ENCODE data around the gene LRRN3.
"Not testable (repeated sequence)": the region's sequence is repeated elsewhere in the genome, so short reads cannot be mapped to it uniquely, and the experiment has no call there.

The LRRN3 gene

DNA sequence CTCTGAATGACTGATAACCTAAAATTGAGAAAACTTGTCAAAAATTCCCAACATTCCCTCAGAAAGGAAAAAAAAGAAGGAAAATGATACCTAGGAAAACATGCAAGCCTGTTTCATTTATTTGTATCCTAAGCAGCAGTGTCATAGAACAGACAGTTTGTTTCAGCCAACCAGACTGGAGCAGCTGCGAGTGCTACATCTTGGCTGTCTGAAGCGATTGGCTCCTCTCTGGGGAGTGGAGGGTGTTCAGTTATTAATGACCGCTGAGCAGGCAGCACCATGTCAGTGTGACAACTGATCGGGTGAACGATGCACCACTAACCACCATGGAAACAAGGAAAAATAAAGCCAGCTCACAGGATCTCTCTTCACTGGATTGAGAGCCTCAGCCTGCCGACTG is at the start of gene LRRN3:
TSS of gene LRRN3 (plus strand) at position 282 of the 400 bp plus-strand sequence. CDS start 31,646 bp downstream, outside the sequence.
- DNase-seq = peak; percentile 20 to 25

DNA sequence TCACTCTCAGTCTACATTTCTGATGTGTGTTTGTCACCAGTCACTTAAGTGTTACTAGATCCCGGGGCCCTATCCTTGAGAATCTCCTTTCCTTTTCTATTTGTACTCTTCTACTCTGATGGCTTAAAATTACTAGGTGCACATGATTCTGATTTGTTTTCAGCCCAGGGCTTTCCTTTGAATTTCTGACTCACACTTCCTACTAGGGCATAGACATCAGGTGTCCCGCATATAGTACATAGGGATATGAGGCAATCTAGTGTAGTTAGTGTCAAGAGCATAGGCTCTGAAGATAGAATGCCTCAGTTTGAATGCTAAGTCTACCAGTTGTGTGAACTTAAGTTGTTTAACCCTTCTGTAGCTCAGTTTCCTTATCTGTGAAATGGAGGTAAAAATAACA is 49.4 kb upstream of the LRRN3 start:
- peak in 1 of 2 donors; percentile 5 for DNase-seq

DNA sequence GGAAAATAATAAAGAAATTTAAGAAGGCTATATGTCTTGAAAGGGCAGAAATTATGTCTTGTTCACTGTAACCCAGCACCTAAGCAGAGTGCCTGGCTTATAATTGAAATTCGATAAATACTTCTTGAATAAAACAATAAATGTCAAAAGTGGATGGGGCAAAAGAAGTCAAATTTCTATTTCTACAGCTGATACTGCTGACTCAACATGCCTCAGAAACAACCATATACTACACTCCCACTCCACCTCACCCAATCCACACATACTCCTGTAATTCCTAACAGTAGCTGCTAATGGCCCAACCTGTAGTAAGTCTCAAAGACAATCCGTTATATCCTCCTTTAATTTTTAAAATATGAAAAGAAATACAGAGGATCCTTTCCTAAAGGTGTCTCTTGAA is 48.1 kb upstream of the LRRN3 start:
- DNase-seq = no peak

DNA sequence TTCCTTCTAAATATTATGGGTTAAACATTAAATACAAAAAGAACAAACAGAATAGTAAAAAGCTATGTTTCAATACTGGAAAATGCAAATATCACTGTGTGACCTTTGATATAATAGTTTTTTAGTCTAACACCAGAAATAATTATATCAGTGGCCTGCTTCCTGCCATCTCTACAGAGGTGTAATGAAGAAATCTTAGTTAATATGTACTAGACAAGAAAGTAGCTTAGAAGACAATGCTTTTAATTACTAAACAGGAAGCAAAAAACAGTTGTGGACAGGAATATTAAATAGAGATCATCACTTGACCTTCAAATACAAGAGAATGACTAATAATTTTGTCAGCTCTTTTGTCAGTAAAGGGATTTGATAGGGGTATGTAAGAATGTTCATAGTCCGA is 47.4 kb upstream of the LRRN3 start:
- no peak for DNase-seq

DNA sequence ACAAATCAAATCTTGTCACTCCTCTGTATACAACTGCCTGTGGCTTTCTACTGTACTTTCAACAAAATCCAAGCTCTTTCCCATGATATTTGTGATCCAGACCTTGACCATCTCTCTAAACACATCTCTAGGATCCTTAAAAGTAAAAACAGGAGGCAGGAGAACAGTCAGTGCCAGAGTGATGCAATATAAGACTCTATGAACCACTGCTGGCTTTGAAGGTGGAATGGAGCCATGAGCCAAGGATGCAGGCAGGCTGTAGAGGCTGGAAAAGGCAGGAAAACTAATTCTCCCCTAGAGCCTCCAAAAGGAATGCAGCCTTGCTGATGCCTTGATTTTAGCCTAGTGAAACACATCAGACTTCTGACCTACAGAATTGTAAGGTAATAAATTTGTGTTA is 45.5 kb upstream of the LRRN3 start:
- no peak for DNase-seq

DNA sequence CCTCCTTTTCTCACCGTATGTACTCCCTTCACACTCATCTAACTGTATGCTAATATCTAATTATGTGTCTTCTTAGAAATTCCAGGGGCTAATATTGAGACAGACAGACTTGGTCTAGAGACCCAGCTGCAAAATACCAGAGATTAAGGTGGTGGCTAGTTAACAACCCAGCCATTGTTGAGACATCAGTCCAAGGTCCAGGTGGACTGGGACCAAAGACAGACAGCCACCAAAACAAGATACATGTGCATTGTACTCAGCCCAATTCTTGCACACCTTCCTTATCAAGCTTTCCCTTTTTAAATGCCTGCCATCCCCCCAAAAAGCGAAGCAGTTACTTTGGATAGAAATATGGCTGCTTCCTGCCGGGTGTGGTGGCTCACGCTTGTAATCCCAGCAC is 43.3 kb upstream of the LRRN3 start:
- no peak for DNase-seq

DNA sequence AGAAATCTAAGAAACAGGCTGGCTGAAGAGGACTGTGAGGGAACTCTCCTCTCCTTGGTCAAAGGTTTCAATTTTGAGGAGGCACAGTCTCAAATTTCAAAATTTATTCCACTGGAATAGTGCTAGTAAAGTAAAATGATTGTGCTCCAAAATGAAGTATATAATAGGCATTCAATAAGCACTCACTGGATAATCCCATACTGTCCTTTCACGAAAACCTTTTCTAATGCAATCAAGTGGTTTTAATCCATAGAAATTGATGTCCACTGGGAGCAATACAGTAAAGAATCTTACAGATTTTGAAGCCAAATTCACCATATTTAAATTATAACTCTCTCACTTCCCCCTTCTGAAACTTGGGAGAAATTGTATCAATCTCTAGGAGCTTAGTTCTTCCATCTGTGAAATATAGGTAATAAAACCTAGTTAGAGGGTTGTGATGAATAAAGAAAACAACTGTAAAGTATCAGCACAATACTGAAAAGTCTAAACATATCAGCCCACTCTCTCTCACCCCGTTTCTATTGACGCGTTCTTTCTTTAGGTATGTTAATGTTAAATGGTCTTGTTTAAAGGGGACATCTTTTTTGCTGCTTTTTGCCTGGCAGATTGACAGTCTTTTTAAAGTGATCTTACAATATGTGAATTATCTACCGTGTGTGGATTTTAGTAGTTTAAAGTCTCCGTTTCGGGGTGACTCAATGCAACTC is 40.8 kb upstream of the LRRN3 start:
- DNase-seq = no peak

DNA sequence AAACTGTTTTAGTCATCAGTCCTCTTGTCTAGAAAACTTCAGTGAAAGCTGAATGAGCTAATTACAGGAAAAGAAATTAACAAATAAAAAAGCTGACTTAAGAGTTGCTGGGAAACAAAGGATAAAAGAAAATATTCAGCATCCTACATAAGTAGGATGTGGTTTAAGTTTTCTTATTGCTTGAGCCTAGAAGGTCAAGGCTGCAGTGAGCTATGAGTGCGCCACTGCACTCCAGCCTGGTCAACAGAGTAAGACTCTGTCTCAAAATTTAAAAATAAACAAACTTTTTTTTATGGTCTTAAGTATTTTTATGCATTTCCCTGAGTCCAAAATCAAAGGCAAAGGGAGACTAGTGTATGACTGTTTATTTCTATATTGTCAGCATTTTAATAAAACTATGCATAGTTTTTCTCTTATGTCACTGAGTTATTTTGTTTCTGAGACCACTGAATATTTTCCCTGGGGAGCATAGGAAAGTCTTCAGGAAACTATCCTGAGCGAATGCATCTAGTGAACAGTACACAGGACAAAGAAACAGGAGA is 40.0 kb upstream of the LRRN3 start:
- no peak for DNase-seq

DNA sequence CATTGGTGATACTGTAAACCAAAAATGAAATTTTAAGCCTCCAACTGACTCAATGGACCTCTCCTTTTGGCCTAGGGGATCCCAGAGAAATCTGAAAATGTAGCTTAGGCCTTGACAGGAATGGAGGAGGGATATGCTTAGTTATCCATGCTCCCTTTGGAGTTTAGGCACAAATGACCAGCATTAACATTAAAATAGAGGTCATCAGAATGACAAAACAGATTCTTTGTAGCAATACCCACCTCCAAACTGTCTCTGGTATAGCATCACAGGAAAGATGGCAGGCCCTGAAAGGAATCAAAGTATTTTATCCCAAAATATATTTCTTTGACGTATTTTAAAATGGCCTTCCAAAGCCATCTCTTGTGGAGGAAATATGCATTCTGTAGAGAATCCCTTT is 39.1 kb upstream of the LRRN3 start:
- no peak for DNase-seq

DNA sequence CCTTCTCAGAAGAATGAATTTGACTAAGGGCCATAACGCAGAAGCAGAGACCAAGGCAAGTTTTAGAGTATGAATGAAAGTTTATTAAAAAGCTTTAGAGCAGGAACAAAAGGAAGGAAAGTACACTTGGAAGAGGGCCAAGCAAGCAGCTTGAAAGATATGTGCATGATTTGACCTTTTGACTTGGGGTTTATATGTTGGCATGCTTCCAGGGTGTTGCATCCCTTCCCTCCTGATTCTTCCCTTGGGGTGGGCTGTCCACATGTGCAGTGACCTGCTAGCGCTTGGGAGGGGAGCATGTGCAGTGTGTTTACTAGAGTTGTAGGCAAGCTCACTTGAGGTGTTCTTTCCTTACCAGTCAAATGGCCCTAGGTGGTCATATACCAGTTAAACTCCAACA is 37.9 kb upstream of the LRRN3 start:
- no peak for DNase-seq

DNA sequence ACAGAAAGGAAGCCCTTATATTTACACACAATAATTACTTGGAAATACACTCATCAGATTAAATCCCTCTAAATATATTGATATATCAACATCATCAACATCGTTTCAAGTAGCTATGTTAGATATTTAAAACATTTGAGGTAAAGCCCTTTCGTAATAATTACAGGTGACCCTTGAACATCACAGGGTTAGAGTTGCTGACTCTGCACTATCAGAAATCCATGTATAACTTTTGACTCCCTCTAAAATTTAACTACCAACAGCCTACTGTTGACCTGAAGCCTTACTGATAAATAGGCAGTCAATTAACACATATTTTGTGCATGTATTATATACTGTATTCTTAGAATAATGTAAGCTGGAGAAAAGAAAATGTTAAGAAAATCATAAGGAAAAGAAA is 34.6 kb upstream of the LRRN3 start:
- DNase-seq = no peak

DNA sequence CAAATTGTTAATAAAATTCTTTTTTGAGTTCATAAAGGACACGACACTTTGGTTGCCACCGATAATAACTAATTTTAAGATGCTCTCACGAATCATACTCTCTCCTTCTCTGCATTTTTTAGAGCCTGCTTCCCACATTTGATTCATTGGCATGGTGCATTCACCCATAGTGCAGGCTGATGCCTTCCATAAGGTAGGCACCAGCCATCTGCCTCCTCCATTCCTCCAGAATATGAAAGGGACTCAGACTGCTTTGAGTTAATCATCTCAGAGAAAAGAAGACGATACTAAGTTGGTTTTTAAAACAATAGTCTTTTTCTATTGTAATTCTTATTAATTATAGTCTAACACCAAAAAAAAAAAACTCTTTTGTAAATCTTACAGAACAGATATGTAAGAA is 33.9 kb upstream of the LRRN3 start:
- no peak for DNase-seq

DNA sequence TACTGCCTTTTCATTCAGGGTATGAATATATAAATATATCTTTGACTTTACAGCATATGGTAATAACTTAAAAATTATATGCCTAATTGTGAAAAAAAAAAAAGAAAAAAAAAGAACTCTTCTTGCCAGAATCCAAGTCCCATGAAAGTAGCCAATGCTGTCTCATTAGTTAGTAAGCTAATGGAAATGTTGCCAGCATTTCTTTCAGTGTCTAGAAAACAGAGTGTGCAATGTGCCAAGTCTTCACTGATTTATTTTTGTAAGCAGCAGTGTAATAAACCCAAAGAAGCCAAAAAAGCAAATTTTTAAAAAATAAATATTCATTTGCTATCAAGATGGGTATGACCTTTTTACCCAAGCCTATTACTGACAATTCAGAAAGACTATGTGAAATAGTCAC is 31.1 kb upstream of the LRRN3 start:
- DNase-seq = no peak

DNA sequence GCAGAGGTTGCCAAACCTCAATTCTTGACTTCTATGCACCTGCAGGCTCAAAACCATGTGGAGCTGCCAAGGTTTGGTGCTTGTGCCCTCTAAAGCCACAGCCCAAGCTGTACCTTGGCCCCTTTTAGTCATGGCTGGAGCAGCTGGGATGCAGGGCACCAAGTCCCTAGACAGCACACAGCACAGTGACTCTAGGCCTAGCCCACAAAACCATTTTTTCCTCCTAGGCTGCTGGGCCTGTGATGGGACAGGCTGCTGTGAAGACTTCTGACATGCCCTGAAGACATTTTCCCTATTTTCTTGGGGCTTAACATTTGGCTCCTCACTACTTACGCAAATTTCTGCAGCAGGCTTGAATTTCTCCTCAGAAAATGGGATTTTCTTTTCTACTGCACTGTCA is 27.8 kb upstream of the LRRN3 start:
- no peak for DNase-seq

DNA sequence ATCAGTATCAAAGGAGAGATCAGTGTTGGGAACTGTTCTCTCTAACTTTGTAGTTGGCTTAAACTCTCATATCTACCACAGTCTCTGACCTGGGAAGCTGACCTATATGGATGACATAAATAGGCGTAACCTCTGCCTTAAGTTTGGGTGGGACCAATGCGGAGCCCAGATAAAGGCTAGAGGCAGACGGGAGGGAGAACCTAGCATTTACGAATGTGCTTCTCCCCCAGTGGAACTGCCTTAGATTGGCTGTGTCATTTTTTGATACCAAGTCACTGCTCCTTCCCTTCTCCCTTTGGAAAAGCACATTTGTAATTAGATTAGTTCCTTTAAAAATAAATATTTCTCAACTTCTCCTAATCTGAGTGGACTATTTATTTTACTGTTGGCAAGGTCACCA is 23.7 kb upstream of the LRRN3 start:
- no peak for DNase-seq

DNA sequence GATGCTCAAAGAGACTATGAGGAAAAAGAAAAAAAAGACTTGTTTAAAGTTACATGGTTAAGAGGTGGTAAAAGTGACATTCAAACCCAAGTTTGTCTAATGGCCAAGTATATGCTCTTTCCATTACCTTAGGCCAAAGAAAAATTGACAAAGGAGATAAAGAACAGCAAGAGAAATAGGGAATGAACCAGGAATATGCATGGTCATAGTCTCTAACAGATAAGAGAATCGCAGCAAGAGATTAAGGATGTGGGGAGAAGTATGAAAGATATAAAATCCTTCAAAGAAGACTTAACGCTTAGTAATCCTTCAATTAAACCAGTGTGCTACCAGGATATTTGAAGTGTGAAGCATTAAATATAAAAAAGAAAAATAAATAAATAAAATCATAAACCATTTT is 23.2 kb upstream of the LRRN3 start:
- no peak for DNase-seq

DNA sequence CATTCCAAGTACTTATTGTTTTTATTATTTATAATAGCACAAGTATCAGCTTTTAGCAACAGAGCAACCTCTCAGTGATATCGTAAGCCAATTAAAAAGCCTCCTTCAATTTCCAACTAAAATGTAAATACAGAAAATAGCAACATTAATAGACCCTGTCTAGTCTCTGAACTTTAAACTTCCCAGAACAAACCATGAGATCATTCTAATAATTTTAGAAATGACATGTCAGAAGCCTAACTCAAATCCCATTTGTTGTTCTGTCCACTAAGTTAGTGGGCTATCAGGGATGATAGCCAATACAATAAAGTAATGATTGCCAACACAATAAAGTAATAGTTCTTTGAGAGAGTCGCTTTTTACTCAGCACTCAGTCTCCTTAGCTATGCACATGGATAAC is 22.3 kb upstream of the LRRN3 start:
- DNase-seq = no peak

DNA sequence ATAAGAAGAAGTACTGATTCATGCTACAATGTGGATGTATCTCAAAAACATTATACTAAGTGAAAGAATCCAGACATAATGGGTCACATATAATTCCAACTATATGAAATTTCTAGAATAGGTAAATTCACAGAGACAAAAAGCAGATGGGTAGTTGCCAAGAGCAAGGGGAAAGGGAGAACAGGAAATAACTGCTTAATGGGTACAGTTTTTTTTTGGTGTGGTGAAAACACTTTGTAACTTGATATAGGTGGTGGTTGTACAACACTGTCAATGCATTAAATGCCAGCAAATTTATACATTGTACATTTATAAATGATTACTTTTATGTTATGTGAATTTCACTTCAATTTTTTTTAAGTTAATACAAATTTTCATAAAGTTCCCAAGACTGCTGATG is 19.4 kb upstream of the LRRN3 start:
- no peak for DNase-seq

DNA sequence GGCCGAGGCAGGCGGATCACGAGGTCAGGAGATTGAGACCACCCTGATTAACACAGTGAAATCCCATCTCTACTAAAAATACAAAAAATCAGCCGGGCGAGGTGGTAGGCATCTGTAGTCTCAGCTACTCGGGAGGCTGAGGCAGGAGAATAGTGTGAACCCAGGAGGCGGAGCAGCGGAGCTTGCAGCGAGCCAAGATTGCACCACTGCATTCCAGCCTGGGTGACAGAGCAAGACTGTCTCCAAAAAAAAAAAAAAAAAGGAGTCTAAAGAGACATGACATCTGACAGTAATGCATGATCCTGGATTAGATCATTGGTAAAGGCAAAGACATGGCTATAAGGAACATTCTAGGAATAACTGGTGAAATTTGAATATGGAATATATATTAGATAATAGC is 18.3 kb upstream of the LRRN3 start:
- DNase-seq = not testable (repeated sequence)

DNA sequence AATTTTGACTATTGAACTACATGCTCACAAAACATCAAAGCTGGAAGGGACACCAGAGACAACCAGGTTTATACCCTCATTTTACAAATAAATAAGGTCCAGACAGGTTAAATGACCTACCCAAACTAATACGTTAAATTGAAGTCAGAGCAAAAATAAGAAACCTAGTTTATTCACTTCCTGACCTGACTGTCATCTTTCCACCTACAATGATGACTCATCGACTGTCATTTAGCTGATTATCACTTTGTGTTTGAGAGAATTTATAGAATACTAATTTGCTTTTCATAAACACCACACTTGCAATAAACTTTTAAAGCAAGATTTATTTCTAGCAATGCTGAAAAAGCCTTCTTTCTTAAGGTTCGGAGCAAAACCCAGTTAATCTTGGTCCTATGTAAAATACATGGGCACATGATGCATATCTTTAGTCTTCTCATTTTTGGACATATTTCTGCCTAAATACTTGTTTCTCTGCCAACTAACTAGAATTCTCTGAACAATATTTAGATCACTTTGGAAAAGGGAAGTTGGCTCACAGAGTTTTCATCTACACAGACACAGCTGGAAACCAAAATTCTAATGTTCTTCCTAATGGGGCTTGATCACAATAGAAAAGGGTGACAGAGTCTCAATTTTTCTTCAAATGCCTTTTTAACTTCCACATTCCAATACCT is 16.7 kb upstream of the LRRN3 start:
- no peak for DNase-seq

DNA sequence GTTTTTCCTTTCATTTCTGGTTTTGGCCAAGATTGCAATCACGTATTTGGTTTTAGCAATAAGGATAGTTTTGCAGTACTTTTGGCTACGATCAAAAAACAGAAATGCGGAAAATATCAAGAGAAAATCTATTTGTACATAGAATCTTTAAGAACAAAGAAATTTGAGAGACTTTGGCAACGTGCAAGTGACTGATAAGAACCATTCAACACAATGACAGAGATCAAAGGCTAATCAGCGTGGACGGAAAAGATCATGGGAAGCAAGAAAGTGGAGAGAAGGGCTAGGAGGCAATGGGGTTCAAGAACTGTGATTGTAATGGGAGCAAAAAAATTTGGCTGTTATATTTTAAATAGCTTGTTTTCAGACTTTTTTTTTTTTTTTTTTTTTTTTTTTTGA is 16.2 kb upstream of the LRRN3 start:
- no peak for DNase-seq

DNA sequence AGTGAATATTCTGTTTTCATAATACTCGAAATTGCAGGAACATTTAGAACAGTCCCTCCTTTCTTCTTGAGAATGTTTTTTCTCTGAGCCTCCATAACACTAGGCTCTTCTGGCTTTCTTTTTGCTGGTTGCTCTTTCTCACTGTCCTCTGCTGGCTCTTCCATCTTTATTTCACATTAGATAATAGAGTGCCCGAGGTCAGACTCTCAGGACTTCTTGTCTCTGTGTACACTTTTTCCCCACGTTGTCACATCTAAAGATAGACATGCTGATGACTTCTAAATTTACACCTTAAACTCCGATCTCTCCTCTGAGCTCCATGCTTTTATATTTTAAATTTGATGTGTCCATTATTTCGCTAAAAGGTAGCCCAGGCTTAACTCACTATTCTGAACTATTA is 15.4 kb upstream of the LRRN3 start:
- DNase-seq = no peak

DNA sequence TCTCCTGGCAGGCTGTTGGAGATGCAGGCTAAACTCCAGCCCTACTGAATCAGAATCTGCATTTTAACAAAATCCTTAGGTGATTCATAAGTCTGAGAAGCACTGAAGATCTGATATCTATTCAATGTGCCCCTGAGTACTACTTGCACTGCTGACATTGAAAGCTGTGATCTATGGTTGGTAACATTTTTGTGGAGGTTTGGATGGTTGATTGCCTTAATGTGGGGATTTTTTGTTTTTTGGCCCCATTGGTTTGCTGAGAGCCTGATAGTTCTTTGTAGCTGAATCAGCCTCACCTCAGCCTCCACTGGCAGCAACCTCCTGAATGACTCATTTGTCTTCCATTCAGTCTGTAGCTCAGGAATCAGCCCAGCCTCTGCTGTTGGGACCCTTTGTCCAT is 14.7 kb upstream of the LRRN3 start:
- peak in 1 of 2 donors; percentile 17 for DNase-seq

DNA sequence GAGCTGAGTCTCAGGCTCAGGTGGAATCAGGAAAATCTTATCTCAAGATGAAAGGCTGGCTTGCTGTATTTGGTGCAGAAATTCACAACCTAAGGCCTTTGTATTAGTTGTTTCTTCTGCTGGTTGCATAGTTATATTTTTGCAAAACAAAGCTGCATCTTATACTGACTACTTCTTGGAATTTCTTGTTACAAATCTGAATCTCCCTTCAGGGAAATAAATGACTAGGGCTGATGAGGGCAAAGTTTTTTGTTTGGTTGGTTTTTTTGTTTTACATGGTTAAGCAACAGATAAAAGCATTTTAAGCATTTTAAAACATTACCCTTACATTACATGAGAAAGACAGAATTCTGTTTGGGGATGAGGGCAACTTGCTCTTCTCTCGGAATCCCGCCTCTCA is 13.9 kb upstream of the LRRN3 start:
- DNase-seq = no peak

Measured in activated CD4-positive, alpha-beta T cell treated with anti-CD3 and anti-CD28 coated beads for 4 hours (primary cell).